ENCODE results near the gene ZNF23. TPM values are rescaled to one million over a fixed set of nuclear protein-coding genes. Genes with fewer than 3 reads are reported as not detected.
A peak's percentile ranks its signal among the peaks of the same experiment; 100 is the strongest.

Gene ZNF23
- total RNA-seq, 1 donor from 2014 or later = 8.3 TPM

DNA sequence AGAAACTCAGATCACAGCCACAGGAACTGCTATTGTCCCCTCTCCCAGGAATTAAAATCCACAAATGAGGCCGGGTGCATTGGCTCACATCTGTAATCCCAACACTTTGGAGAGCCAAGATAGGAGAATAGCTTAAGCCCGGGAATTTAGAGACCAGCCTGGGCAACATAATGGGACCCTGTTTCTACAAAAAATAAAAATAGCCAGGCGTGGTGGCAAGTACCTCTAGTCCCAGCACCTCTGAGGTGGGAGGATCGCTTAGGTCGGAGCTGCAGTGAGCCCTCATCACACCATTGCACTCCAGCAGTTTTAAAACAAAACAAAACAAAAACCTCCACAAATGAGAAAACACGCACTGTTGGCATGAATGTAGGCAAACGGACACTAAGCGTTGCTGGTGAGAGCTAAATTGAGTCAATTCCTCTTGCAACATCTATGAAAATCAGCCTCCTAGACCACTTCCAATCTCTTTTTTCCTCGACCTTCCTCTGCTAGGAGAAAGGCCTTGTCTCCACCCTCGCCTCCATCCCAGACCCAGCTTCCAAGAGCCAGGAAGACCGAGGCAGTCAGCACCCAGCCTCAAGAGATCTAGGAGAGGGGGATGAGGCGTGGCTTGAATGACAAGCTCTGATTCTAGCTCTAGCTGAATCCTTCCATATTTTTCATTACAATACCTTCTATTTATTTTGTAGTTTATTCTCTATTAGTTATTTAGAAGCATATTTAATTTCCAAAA, 35.0 kb downstream of the ZNF23 start:
- peak overlapping the region; percentile 86 for H3K4me3 Mint-ChIP-seq (ENCODE audit: unreplicated experiment)
- no peaks in the 10 kb centered on the region for H3K9me3 Mint-ChIP-seq (ENCODE audit: unreplicated experiment)
- peaks cover 7% of the 10 kb centered on the region for H3K4me1 Mint-ChIP-seq (ENCODE audit: unreplicated experiment)
- TF ChIP-seq, protein P1, sequence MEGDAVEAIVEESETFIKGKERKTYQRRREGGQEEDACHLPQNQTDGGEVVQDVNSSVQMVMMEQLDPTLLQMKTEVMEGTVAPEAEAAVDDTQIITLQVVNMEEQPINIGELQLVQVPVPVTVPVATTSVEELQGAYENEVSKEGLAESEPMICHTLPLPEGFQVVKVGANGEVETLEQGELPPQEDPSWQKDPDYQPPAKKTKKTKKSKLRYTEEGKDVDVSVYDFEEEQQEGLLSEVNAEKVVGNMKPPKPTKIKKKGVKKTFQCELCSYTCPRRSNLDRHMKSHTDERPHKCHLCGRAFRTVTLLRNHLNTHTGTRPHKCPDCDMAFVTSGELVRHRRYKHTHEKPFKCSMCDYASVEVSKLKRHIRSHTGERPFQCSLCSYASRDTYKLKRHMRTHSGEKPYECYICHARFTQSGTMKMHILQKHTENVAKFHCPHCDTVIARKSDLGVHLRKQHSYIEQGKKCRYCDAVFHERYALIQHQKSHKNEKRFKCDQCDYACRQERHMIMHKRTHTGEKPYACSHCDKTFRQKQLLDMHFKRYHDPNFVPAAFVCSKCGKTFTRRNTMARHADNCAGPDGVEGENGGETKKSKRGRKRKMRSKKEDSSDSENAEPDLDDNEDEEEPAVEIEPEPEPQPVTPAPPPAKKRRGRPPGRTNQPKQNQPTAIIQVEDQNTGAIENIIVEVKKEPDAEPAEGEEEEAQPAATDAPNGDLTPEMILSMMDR (IDR thresholded peaks at IDR 0.05; ENCODE audit: unreplicated experiment) = no peak
- peaks cover 14% of the 10 kb centered on the region for H3K27me3 Mint-ChIP-seq (ENCODE audit: unreplicated experiment)
- no peak for DNase-seq (ENCODE audit: low spot score)
- H3K36me3 Mint-ChIP-seq (ENCODE audit: low read depth, unreplicated experiment) = peaks cover 9% of the 10 kb centered on the region
- H3K27ac Mint-ChIP-seq (ENCODE audit: unreplicated experiment) = no peak overlapping the region

DNA sequence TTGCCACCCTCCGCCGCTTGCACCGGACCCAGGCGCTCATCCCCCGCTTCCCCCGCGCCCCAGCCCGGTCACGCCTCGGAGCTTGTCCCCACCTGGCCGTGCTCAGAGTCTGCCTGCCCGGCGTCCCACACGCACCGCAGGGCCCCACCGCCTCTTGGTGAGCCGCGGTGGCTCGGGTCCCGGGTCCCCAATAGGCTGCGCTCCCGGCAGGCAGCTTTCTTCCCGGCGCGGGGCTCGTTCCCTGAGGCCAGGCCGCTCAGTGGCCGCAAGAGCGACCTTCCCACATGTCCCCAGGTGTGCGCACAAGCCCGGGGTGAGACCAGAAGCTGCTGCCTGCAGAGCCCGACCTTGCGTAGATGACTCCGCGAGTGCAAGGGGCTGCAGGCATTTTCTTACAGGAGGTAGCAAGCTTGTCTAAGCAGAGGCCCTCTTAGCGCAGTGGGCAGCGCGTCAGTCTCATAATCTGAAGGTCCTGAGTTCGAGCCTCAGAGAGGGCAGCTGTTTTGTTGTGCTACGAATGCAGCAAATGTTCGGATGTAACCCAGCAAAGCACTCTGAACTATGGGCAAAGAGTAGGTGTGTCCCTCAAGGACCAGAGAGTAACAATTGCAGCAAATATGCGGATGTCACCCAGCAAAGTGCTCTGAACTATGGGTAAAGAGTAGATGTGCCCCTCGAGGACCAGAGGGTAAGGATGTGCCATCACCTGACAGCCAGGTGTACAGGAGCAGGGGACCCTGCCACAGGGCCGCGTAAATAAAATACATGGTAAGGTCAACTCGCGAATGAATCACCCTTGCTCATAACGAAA, 35.8 kb downstream of the ZNF23 start:
- TF ChIP-seq, protein P1 (IDR thresholded peaks at IDR 0.05; ENCODE audit: unreplicated experiment) = no peak
- Mint-ChIP-seq H3K27me3 (ENCODE audit: unreplicated experiment) (peaks cover 14% of the 10 kb centered on the region), H3K9me3 (ENCODE audit: unreplicated experiment) (no peaks in the 10 kb centered on the region), H3K27ac (ENCODE audit: unreplicated experiment) (peak overlapping the region; percentile 87), H3K4me1 (ENCODE audit: unreplicated experiment) (peaks cover 7% of the 10 kb centered on the region), H3K4me3 (ENCODE audit: unreplicated experiment) (peak overlapping the region; percentile 86), H3K36me3 (ENCODE audit: low read depth, unreplicated experiment) (peaks cover 9% of the 10 kb centered on the region)
- peak; percentile 86 for DNase-seq (ENCODE audit: low spot score)

DNA sequence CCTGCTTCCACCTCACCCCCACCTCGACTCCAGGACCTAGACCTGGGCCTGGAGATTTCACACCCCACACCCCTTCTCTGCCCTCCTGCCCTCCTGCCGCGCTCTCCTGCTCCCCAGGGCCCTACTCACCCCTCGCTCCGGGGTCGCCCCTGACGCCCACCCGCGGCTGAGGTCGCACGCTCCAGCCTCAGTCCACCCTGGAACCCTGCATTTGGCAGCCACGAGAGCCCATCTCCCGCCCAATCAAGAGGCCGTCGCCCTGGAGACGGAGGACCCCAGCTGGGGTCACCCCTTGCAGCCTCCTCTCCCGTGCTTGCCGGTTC, 36.3 kb downstream of the ZNF23 start:
- no peak for DNase-seq (ENCODE audit: low spot score)
- Mint-ChIP-seq H3K4me1 (ENCODE audit: unreplicated experiment) (peaks cover 7% of the 10 kb centered on the region), H3K27me3 (ENCODE audit: unreplicated experiment) (peaks cover 14% of the 10 kb centered on the region), H3K36me3 (ENCODE audit: low read depth, unreplicated experiment) (peaks cover 9% of the 10 kb centered on the region), H3K9me3 (ENCODE audit: unreplicated experiment) (no peaks in the 10 kb centered on the region), H3K27ac (ENCODE audit: unreplicated experiment) (no peak overlapping the region), H3K4me3 (ENCODE audit: unreplicated experiment) (peak overlapping the region; percentile 86)
- TF ChIP-seq, protein P1 (IDR thresholded peaks at IDR 0.05; ENCODE audit: unreplicated experiment) = no peak

DNA sequence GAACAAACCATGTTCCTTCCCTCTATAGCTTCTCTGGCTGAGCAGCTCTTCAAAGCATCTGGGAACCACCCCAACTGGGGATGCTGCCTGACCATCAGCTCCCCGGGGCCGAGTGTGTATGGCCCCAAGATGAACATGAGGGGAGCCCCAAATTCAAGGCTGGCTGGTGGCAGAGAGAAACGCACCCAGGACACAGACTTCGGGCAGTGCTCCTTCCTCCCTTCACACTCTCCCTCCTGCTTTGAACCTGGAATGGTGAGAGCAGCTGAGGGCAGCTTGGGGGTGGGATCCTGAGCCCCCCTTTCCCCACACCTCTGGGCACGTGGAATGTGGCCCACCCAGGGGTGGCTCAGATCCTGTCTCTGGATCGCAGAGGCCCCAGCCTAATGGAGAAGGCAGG, 37.4 kb downstream of the ZNF23 start:
- H3K9me3 Mint-ChIP-seq (ENCODE audit: unreplicated experiment) = no peaks in the 10 kb centered on the region
- DNase-seq (ENCODE audit: low spot score) = no peak
- peaks cover 13% of the 10 kb centered on the region for H3K27me3 Mint-ChIP-seq (ENCODE audit: unreplicated experiment)
- peak overlapping the region; percentile 74 for H3K4me3 Mint-ChIP-seq (ENCODE audit: unreplicated experiment)
- H3K27ac Mint-ChIP-seq (ENCODE audit: unreplicated experiment) = no peak overlapping the region
- TF ChIP-seq, protein P1 (IDR thresholded peaks at IDR 0.05; ENCODE audit: unreplicated experiment) = no peak
- H3K36me3 Mint-ChIP-seq (ENCODE audit: low read depth, unreplicated experiment) = peaks cover 9% of the 10 kb centered on the region
- H3K4me1 Mint-ChIP-seq (ENCODE audit: unreplicated experiment) = peaks cover 7% of the 10 kb centered on the region

DNA sequence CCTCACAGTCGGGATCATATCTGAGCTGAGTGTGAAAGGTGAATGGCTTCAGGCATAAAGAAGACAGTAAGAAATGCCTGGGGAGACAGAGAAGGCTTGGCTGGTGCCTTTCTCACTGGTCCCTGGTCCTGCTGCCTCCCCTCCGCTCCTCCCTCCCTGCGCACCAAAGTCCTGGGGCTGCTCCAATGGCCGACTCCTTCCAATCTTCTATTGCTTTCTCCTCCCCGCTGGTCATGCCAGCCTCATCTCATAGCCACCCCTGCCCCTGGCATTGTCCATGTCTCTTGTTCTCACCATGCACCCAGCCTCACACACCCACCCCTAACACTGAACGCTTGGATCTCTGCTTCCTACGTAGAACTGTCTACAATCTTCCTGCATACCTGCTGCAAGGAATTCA, 38.2 kb downstream of the ZNF23 start:
- Mint-ChIP-seq H3K27me3 (ENCODE audit: unreplicated experiment) (peaks cover 13% of the 10 kb centered on the region), H3K4me1 (ENCODE audit: unreplicated experiment) (peaks cover 7% of the 10 kb centered on the region), H3K9me3 (ENCODE audit: unreplicated experiment) (no peaks in the 10 kb centered on the region), H3K27ac (ENCODE audit: unreplicated experiment) (no peak overlapping the region), H3K36me3 (ENCODE audit: low read depth, unreplicated experiment) (peaks cover 9% of the 10 kb centered on the region), H3K4me3 (ENCODE audit: unreplicated experiment) (no peak overlapping the region)
- TF ChIP-seq, protein P1 (IDR thresholded peaks at IDR 0.05; ENCODE audit: unreplicated experiment) = no peak
- DNase-seq (ENCODE audit: low spot score) = no peak
